GM18508 (cell line): ENCODE measurements around the gene HLCS.

Experiments used
- ATAC-seq: cut with Tn5 transposase; IDR thresholded peaks from one replicate; pipeline ENCODE4 v1.9.1; 2021; ENCODE audit warnings: moderate number of reproducible peaks; ENCODE audit not compliant: insufficient read depth, unreplicated experiment

HLCS gene

DNA sequence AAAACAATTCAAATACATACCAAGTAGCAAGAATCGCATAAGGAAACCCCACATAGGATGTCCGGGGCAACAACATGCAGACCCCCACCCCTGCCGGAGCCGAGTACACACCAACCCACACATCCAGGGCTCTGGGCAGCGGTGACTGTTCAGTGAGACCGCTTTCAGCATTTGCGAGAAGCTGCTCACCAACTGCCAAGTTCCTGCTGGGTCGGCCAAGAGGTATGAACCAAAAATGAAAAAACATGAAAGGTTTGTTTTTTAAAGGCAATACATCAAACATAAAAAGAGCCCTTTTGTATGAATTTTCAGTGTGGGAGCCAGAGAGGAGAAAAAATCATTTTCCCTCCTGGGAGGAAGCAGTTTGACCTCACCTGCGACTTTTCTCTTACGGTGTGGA, 175.3 kb downstream of the HLCS start:
- no peak for ATAC-seq

DNA sequence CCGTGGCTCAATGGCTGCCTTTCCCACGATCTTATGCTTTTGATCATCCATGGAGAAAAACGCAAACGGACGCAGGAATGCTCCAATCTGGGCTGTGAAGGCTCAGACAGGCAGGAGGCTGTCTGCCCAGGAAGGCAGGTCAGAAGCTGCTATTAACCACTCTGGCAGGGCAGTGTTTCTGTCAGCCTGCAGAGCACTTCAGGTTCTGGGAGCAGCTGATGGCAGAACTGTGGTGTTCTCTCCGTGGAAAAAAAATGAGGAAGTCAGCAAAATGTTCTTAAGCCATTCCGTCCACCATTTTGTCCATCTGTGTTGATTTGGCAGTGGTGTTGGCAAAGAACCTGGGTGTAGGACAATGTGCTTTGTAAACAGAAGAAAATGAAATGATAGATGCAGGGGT, 175.9 kb downstream of the HLCS start:
- ATAC-seq, result no peak

DNA sequence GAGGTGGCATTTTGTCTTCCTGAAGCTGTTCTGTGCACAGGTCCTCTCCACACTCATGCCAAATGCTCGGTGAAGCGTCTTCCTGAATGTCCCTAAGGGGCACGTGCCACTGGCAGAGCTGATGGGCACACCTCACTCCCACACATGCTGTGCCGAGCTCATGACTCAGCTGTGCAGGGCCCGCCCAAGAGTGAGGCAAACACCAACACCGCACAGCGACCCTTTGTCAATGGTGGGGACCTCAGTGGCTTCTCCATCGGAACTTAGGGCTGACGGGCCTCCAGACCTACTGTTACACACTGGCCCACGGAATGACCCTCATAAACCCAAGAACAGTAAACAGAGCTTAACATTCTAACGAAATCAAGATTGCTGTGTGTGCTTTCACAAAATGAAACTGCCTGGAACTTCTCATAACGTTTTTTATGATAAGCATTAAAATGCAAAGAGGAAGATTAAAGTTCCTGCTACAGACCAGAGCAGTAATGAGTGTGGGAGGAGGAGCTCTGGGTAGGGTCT, 178.3 kb downstream of the HLCS start:
- no peak for ATAC-seq

DNA sequence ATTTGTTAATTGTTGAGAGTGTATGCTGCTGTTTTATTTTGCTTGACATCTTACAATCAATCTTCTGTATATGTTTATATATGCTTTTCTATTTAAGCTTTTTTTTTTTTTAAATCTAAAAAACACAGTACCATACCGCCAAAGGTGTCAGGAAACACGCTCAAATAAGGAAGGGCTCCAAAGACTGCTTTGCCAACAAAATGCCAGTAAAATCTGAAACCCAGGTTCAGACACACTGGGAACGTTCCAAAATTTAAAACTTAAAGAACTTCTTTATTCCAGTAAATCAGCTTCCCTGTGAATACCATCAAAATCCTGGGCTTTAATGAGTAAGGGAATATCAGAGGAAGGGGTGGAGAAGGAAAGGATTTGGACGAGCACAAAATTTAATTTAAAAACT, 180.3 kb downstream of the HLCS start:
- no peak for ATAC-seq

DNA sequence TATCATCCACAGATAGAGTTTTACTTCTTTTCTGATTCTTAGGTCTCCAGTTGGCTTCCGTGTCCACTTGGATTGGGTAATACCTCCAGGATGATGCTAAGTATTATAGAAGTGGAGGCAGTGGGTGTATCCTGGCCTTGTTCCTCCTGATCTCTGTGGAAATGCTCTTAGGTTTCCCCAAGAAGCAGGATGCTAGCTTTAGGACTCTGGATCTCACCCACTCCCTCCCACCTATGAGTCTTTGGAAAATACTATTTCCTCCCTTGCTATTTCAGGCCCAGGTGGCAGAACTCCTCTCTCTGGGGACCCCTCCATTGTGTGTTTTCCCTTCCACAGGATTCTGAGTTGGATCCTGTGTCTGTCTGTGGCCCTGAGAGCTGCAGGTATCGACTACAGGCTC, 180.9 kb downstream of the HLCS start:
- no peak for ATAC-seq

DNA sequence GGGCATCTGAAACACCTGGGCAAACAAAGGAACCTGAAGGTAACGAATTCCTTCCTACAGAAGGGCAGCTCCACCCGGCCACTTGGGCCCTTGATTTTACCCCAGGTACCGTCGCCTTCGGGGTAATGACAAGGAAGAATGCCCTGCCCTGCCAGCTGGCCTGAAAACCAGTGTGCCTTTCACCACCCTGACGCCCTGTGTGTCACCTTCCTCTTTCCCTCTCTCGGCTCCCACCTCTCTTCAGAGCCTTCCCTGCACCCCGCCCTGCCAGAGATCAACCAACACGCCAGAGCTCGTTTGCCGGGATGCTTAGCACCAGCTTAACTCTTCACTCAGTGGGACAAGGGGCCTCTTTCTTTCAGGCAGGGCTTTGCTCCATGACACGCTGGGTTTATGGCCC, 181.5 kb downstream of the HLCS start:
- ATAC-seq, result no peak

DNA sequence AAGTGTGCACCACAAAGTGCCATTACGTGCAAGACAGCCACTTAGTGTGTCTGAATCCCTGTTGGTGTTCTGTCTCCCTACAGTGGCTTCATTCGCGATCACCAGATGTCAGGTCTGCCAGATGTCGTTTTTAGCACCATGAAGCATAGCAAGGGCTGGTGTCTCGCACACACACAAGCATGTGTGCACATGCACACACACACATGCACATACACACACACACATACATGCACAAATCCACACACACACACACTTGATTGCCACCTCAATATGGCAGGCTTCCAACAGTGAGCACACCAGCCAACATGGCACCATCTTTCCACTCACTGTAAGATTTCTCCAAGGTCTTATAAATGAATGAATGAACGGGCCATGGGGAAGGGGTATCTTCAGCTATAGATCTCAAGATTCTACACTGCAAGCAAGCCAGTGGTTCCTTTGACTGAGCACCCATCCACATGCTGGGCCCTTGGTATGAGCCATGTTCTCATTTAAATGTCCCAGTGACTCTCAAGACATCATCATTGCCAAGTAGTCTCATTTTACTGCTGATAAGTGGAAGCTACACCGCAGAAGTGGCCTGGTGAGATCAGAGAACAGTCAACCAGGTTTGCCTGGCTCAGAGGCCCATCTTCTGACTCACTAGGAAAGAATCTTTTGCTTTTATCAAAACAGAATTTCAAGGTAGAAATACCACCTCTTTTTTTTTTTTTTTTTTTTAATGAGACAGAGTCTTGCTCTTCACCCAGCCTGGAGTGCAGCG, 182.7 kb downstream of the HLCS start:
- ATAC-seq, result no peak

DNA sequence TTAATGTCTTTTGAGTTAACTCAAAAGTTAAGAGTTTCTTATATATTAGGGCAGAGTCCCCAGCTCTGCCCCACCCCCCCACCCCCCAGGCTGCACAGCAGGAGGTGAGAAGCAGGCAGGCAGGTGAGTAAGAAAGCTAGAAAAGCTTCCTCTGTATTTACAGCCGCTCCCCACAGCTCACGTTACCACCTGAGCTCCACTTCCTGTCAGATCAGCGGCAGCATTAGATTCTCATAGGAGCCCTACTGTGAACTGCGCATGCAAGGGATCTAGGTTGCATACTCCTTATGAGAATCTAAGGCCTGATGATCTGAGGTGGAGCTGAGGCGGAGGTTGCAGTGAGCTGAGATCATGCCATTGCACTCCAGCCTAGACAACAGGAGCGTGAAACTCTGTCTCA, 185.6 kb downstream of the HLCS start:
- ATAC-seq, result no peak

DNA sequence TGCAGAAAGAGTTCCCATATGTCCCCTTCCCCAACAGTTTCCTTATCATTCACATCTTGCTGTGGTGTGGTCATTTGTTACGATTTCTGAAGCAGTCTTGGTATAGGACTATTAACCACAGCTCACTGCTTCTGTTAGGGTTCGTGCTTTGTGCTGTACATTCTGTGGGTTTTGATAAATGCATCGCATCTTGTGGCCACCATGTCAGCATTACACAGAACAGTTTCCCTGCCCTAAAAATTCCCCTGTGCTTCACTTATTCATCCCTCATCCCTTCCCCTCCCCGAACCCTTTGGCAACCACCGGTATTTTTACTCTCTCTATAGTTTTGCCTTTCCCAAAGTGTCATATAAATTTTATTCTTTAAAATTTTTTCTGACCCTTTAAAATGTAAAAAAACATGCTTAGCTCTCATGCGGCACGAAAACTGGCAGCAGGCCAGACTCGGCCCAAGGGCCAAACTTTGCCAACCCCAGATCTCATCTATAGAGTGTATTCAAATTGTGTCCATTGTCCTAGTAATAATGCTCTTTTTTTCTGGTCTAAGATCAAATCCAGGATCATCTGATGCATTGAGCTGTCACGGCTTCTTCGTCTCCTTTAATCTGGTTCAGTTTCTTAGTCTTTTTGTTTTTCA, 189.4 kb downstream of the HLCS start:
- ATAC-seq, result no peak

DNA sequence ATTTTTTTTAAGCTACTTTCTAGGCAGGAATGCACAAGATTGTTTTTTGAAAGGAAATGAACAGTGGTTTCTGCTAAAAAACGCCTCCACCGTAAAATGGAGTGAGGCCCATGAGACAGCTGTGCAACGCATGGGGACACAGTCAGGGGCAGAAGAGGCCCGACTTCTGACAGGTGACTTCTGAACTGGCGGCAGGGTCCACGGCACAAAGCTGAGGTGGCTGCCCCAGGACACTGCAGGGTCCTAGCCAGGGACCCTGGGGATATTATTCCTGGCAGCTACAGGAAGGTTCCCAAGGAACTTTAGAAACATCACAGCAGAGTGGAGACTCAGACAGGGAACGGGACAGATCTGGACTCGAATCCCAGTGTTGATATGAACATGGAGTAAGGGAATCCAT, 192.5 kb downstream of the HLCS start:
- no peak for ATAC-seq

DNA sequence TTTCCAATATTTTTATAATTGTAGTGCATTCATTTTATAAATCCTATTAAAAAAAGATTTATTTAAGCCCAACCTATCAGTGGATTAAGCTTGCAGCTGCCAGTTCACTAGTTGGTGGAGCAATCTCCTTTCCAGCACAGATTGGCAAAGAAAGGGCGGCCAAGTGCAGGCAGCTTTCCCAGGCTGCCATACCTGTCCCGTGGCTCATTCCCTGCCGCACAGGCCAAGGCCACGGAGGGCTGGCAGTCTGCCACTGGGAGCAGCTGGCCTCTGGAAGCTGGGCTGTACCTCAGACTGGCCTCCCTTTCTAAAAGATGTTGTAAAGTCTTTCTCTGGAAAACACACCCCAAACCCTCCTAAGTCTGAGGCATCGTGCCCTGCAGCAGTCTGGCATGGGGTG, 193.4 kb downstream of the HLCS start:
- ATAC-seq, result no peak

DNA sequence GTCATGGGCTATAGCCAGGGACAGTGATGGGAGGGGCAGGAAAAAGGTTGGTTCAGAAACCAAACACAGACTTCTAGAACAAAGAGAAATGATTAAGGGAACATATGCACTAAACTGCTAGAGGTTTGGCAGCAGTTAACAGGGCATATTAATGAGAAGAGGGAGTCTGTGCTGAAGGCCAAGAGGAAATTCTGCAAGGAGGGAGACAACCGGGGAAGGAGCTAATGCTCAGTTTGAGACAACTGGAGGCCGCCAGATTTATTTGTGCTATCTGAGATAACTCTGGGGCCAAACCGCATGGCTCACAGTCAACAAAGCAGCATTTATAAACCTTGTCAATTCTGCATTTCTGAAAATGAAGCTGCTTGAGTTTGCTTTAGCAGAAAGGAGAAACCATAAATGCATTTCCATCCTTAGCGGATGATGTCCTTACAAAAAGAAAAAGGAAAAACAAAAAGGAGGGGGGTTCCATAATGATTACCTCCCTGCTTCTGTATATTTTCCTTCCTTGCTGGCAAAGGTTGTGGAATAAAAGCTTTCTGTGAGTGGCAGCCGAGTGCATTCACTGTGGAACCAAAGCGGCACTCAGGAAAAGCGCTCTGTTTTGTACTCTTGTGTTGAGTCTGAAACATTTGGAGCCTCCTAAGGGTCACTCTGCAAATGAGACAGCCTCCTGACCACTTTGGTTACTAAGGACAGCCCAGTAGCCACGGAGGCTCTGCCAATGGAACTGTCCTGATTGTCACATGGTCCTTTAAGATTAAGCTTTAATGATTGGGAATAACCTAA, 197.2 kb downstream of the HLCS start:
- no peak for ATAC-seq

DNA sequence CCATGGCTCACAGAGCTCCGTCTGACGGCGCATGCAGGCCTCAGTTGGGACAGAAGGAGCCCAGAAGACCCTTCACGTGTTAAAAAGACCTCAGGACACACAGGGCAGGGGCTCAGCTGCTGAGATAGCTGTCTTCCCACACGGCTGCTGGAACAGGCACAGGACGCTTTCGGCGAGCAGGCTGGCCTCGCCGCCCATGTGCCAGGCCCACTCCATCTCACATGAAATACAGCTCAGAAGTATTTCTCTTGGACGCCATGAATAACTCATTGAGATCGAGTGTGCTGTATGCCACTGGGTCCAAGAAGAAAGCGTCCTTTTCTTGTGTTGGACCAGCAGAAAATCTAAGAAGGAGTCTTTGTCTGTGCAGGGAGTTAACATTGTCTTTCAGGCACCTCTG, 198.0 kb downstream of the HLCS start:
- no peak for ATAC-seq

DNA sequence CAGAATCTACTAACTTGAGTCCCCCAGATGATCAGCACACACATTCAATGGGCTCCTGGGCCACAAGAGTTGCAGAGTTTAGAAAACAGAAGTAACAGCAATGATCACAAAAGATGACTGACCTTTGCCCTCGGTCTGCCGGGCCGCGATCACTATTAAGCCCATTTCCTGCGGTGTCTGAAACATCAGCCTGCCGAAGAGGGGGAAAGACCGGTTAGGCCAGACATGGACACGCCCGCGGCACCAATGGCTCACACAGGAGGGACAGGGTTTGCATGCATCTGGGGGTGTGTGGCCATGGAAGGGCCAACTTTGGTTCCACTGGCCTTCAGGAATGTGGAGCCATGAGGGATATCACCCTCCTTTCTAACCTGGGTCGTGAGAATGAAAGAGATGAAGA, 199.4 kb downstream of the HLCS start:
- ATAC-seq, result no peak

DNA sequence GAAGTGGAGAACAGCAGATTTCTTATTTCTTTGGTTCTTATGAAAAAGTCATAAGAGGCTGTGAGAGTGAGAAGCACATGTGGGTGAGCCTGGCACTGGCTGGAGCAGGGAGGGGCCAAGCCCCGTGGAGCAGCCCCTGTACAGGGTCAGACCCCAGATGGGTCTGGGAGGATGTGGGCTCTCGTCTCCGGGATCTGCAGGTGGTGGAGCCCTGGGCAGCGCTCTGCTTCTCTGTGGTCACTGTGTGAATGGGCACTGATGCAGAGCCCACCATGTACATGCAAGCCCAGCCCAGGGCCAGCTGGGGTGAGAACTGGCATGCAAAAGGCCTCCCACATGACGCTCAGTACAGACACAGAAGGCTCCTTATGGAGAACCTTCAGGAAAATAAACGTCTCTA, 200.0 kb downstream of the HLCS start:
- ATAC-seq, result no peak

DNA sequence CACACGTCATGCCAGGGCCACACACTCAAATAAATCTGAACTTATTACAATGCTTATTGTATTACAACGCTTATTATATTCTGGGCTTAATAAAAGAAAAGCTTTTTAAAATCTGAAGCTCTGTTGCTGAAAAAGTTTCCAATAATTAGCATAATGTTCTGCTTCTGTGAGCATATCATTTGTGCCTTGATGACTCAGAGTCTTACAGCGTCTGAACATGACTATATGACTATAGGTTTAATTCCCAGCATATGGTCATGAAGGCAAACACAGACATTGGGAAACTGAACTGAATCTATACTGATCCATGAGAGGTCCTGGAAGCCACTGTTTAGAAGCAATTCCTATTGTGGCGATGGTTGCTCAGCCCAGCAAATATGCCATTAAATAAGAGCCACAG, 201.2 kb downstream of the HLCS start:
- ATAC-seq, result no peak

DNA sequence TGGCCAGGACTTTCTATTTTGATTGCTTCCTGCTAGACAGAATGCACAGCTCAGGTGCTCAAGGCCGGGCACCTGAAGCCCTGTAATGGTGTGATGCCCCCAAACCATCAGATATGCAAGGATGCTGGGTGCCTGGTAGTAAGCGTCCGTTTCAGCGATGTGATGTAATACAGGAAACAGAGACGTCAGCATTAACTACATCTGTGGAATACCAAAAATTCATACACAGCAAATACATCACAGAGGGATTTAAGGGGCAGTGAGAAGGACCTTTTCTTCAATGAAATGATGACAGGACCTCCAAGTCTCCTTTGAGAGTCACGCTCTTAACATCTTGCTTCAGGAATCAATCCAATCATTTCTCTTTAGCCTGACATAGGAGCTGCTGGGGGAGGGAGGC, 203.2 kb downstream of the HLCS start:
- no peak for ATAC-seq

DNA sequence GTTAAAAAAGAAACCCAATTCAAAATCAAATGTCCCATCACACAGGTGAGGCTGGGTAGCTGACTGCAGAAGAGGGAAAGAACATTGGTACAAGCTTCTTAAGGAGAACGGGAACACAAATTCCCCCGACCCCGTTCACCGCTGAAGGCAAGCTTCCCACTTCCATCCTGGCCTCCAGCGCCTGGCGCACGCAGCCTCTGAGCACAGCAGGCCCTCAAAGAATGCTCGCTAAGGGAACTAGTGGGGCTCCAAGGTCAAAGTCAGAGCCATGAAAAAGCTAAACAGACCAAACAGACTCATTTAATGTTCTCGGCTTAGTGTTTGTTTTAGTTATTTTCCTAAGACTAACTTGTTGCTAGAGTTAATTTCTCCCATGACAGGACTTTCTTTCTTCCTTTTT, 203.8 kb downstream of the HLCS start:
- no peak for ATAC-seq

DNA sequence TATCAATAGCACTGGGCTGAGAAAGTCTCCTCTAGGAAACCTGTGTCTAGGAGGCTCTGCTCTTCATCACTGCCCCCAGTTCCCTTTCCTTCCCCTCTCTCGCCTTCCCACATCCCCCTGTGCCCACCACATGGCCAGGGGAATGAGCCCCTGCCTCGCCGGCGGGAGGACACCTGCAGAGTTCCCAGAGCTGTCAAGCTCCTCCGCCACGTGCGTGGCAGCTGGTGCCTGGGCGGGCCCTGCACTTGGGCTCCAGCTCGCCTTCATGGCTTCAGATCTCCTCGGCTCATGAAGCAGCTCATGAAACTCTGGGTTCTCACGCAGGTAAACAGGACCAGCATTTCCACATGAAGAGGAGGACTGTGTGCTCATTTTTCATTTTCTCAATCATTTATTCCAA, 204.8 kb downstream of the HLCS start:
- no peak for ATAC-seq

DNA sequence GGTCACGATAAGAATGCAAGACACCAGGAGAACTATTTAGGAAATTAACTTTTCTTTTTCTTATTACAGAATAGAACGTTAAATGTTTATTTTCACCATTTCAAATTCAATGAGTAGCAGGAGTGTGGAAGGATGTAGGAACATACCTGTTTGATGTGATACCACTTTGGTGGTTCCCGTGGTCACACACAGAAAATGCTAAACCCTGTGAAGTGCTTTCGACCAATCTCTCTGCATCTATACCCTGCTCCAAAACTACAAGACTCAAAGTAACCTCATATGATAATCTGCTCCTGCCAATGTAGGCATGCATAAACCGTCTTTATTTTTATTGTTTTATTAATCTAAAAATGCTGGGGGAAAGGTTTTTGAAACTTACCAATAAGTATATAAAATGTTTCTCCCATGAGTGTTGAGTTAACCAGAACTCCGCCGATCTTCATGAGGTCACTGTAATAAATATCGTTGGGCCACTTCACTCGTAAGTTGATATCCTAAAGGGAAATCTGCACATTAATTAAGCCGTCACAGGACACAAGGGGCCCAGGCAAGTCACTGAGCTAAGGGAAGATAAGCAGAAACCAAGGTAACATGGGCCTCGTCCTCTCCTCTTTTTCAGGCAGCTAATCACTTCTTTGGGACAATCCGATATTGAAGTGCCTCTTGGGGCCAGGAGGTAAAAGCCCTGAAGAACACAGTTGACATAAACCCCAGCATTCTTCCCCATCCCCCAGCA, 207.0 kb downstream of the HLCS start:
- ATAC-seq, result no peak

DNA sequence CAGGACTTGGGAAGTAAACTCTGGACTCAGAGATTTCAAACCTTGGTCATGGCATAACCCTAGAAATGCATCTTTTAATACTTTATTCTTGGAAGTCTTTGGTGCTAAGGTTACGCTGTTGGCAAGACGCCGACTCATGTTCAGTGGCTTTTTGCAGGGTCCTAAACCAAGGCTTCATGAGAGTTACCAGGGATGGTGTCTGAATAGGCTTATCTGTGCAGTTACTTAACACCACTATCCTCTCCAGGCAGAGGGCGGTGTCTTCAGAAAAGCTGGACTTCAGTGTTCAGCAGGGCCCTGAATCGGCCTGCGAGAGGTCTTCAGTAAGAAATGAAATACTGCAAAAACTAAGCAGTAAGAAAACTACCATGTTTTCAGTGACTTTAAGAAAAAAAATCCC, 209.3 kb downstream of the HLCS start:
- ATAC-seq, result no peak
